ENCODE results near the gene IPO8. TPM values are rescaled to one million over a fixed set of nuclear protein-coding genes. Genes with fewer than 3 reads are reported as not detected.

IPO8 gene
- total RNA-seq, 1 experiment from 2014 or later = 50.4 TPM

- no peaks in the 10 kb centered on the region for H3K36me3 Mint-ChIP-seq (ENCODE audit: insufficient read depth, unreplicated experiment)
- no TSS peak for BruUV-seq (replicated peaks)
- CTCF ChIA-PET = interaction anchor here (1.0 kb wide), 1 partner anchor 24 kb away, joined by 3 read pairs; the partner anchor contains the start of gene IPO8
Measured at GRCh38 chr12:30719060-30719459, 23.4 kb upstream of the IPO8 start.

GRCh38 chr12:30707613-30708342 lies 12.1 kb upstream of the IPO8 start:
- Mint-ChIP-seq H3K27me3 (ENCODE audit: insufficient read depth, unreplicated experiment) (no peaks in the 10 kb centered on the region), H3K4me3 (ENCODE audit: unreplicated experiment) (no peak overlapping the region), H3K9me3 (ENCODE audit: unreplicated experiment) (no peaks in the 10 kb centered on the region), H3K36me3 (ENCODE audit: insufficient read depth, unreplicated experiment) (peaks cover 5% of the 10 kb centered on the region), H3K4me1 (ENCODE audit: low read depth, unreplicated experiment) (peaks cover 11% of the 10 kb centered on the region), H3K27ac (ENCODE audit: unreplicated experiment) (no peak overlapping the region)
- no peak for TF ChIP-seq CTCF (IDR thresholded peaks at IDR 0.05; ENCODE audit: insufficient read depth in 1 of 2, low read depth in 1 of 2, low read length in 1 of 2, severe bottlenecking in 1 of 2, unreplicated experiment in 1 of 2)
- Histone ChIP-seq H3K4me1 (peaks cover 9% of the 10 kb centered on the region), H3K9me3 (no peaks in the 10 kb centered on the region), H3K4me3 (ENCODE audit: low read depth, low read length) (no peak overlapping the region), H3K36me3 (ENCODE audit: control insufficient read depth, insufficient read depth, low read length) (no peaks in the 10 kb centered on the region; the same call in 1 of the 2 replicates), H3K27me3 (replicated peaks; ENCODE audit: control insufficient read depth, insufficient read depth, low read length) (no peaks in the 10 kb centered on the region)
- DNase-seq = no peak
- intact Hi-C loops (cut with micrococcal nuclease; ENCODE audit: unreplicated experiment) = no loop called here
- ChIA-PET CTCF (interaction anchor here (1.7 kb wide), 1 partner anchor 12 kb away, joined by 7 read pairs; the partner anchor contains the start of gene IPO8), POLR2A (no interaction called here)
- no TSS peak for BruUV-seq (replicated peaks)

More at GRCh38 chr12:30719060-30719459, 23.4 kb upstream of the IPO8 start:
- no peak overlapping the region for H3K4me3 ChIP-seq (ENCODE audit: low read depth, low read length)
- POLR2A ChIA-PET = no interaction called here
- Mint-ChIP-seq H3K4me3 (ENCODE audit: unreplicated experiment) (no peak overlapping the region), H3K27me3 (ENCODE audit: insufficient read depth, unreplicated experiment) (no peaks in the 10 kb centered on the region), H3K4me1 (ENCODE audit: low read depth, unreplicated experiment) (no peaks in the 10 kb centered on the region), H3K27ac (ENCODE audit: unreplicated experiment) (no peak overlapping the region), H3K9me3 (ENCODE audit: unreplicated experiment) (no peaks in the 10 kb centered on the region)
- no peaks in the 10 kb centered on the region for H3K27me3 ChIP-seq (replicated peaks; ENCODE audit: control insufficient read depth, insufficient read depth, low read length)
- intact Hi-C loops (cut with micrococcal nuclease; ENCODE audit: unreplicated experiment) = no loop called here
- DNase-seq = no peak
- no peaks in the 10 kb centered on the region for H3K9me3 ChIP-seq
- H3K4me1 ChIP-seq = no peaks in the 10 kb centered on the region
- TF ChIP-seq CTCF (IDR thresholded peaks at IDR 0.05; ENCODE audit: insufficient read depth in 1 of 2, low read depth in 1 of 2, low read length in 1 of 2, severe bottlenecking in 1 of 2, unreplicated experiment in 1 of 2) = no peak
- no peaks in the 10 kb centered on the region for H3K36me3 ChIP-seq (ENCODE audit: control insufficient read depth, insufficient read depth, low read length)

- no peaks in the 10 kb centered on the region for H3K9me3 Mint-ChIP-seq (ENCODE audit: unreplicated experiment)
- peaks cover 5% of the 10 kb centered on the region for H3K36me3 Mint-ChIP-seq (ENCODE audit: insufficient read depth, unreplicated experiment)
- no TSS peak for BruUV-seq (replicated peaks)
- H3K27me3 Mint-ChIP-seq (ENCODE audit: insufficient read depth, unreplicated experiment) = no peaks in the 10 kb centered on the region
- Histone ChIP-seq H3K4me3 (ENCODE audit: low read depth, low read length) (no peak overlapping the region), H3K27me3 (replicated peaks; ENCODE audit: control insufficient read depth, insufficient read depth, low read length) (no peaks in the 10 kb centered on the region), H3K36me3 (ENCODE audit: control insufficient read depth, insufficient read depth, low read length) (no peaks in the 10 kb centered on the region; the same call in 1 of the 2 replicates), H3K4me1 (peaks cover 9% of the 10 kb centered on the region), H3K9me3 (no peaks in the 10 kb centered on the region)
- intact Hi-C loops (cut with micrococcal nuclease; ENCODE audit: unreplicated experiment) = no loop called here
- peaks cover 11% of the 10 kb centered on the region for H3K4me1 Mint-ChIP-seq (ENCODE audit: low read depth, unreplicated experiment)
- no peak overlapping the region for H3K4me3 Mint-ChIP-seq (ENCODE audit: unreplicated experiment)
- no peak for DNase-seq
- no peak for TF ChIP-seq CTCF (IDR thresholded peaks at IDR 0.05; ENCODE audit: insufficient read depth in 1 of 2, low read depth in 1 of 2, low read length in 1 of 2, severe bottlenecking in 1 of 2, unreplicated experiment in 1 of 2)
- ChIA-PET CTCF (interaction anchor here (1.7 kb wide), 1 partner anchor 11 kb away, joined by 7 read pairs; the partner anchor contains the start of gene IPO8), POLR2A (interaction anchor here (0.5 to 0.8 kb wide), 2 partner anchors 11 kb away, joined by 3 to 11 read pairs; partner anchors contain the start of gene IPO8)
- H3K27ac Mint-ChIP-seq (ENCODE audit: unreplicated experiment) = no peak overlapping the region
Measured at GRCh38 chr12:30706476-30706875, 10.8 kb upstream of the IPO8 start.

Data from Caco-2 (cell line).